ENCODE results near the gene OBSL1. TPM values are rescaled to one million over a fixed set of nuclear protein-coding genes. Genes with fewer than 3 reads are reported as not detected.

The OBSL1 gene
- total RNA-seq, 2 experiments from 2014 or later, result 1.3 to 1.4 TPM

GRCh38 chr2:219502618-219503017 lies 68.7 kb downstream of the OBSL1 start:
- Mint-ChIP-seq H3K4me3 (no peak overlapping the region), H3K9me3 (no peaks in the 10 kb centered on the region), H3K27me3 (peaks cover 8% of the 10 kb centered on the region), H3K36me3 (ENCODE audit: low read depth) (peaks cover 33% of the 10 kb centered on the region), H3K27ac (no peak overlapping the region), H3K4me1 (ENCODE audit: low read depth) (peaks cover 24% of the 10 kb centered on the region)
- TF ChIP-seq CTCF (IDR thresholded peaks at IDR 0.05), result no peak
- ChIA-PET POLR2A (no interaction called here), CTCF (interaction anchor here (1.2 to 2.8 kb wide), 2 partner anchors 28 to 38 kb away, joined by 3 to 10 read pairs; no protein-coding TSS in a partner anchor)
- ATAC-seq (no peak), DNase-seq (no peak)
- intact Hi-C loops (cut with micrococcal nuclease), result no loop called here

GRCh38 chr2:219501849-219502248 lies 69.5 kb downstream of the OBSL1 start:
- CTCF ChIA-PET, result no interaction called here
- Mint-ChIP-seq H3K4me1 (ENCODE audit: low read depth) (peaks cover 30% of the 10 kb centered on the region), H3K9me3 (no peaks in the 10 kb centered on the region), H3K36me3 (ENCODE audit: low read depth) (peaks cover 33% of the 10 kb centered on the region), H3K4me3 (no peak overlapping the region), H3K27me3 (peaks cover 15% of the 10 kb centered on the region), H3K27ac (no peak overlapping the region)
- ATAC-seq (no peak), DNase-seq (no peak)
- intact Hi-C loops (cut with micrococcal nuclease), result no loop called here
- no peak for TF ChIP-seq CTCF (IDR thresholded peaks at IDR 0.05)
- POLR2A ChIA-PET, result no interaction called here

Small RNA genes within 50 kb of the gene (microRNA-seq; reads per million reads assigned to microRNA genes)
- not detected for gene MIR3132 (ENCODE audit: borderline microRNAs expressed, borderline replicate concordance)

Other genes starting within 250 kb of the OBSL1 start
- not detected for gene RESP18, start 238.8 kb downstream of the OBSL1 start, total RNA-seq
- 100 to 1,000 TPM; 112 to 113 TPM for gene DNPEP, start 183.6 kb downstream of the OBSL1 start, total RNA-seq
- gene DES, start 153.2 kb downstream of the OBSL1 start, total RNA-seq, result not detected
- 1 to 10 TPM; 2.1 to 2.3 TPM for gene SPEG, start 136.7 kb downstream of the OBSL1 start, total RNA-seq
- 10 to 100 TPM; 32.4 to 34.2 TPM for gene GMPPA, start 72.6 kb downstream of the OBSL1 start, total RNA-seq
- not detected for gene ASIC4, start 57.1 kb downstream of the OBSL1 start, total RNA-seq
- 10 to 100 TPM; 16.6 to 18.4 TPM for gene CHPF, start 27.7 kb downstream of the OBSL1 start, total RNA-seq
- 1 to 10 TPM; 2.1 to 2.2 TPM for gene TMEM198, start 27.5 kb downstream of the OBSL1 start, total RNA-seq
- gene INHA, start 771 bp upstream of the OBSL1 start, total RNA-seq, result not detected
- gene STK11IP, start 26.3 kb upstream of the OBSL1 start, total RNA-seq, result 10 to 100 TPM; 26.4 to 27.5 TPM
- not detected for gene SLC4A3, start 56.1 kb upstream of the OBSL1 start, total RNA-seq